Coronary artery (tissue), 2 donors: ENCODE data around the gene AUTS2.
"Not testable (repeated sequence)": the region's sequence is repeated elsewhere in the genome, so short reads cannot be mapped to it uniquely, and the experiment has no call there.

Experiments used
- DNase-seq: peaks from one replicate; pipeline ENCODE4 v3.0.0-alpha.2; 2017; ENCODE audit warnings: low spot score
- H3K27ac ChIP-seq, 2 donors: fragments of 200-600 bp; sonication (generic); one replicate each; pipeline ENCODE4 v1.5.1; 2016 to 2019
- H3K4me3 ChIP-seq: fragments of 200-600 bp; sonication (generic); 2 replicates; pipeline ENCODE4 v1.5.1; 2016; ENCODE audit warnings: mild to moderate bottlenecking, moderate library complexity
- CTCF ChIP-seq: fragments of 200-600 bp; sonication (generic); IDR thresholded peaks from one replicate; pipeline ENCODE4 v1.5.1; 2019; ENCODE audit warnings: antibody characterized with exemption

The AUTS2 gene

GRCh38 chr7:70645279-70645678 lies 1047.0 kb downstream of the AUTS2 start:
- no peak for TF ChIP-seq CTCF
- Histone ChIP-seq H3K27ac (no peak overlapping the region), H3K4me3 (no peak overlapping the region)
- no peak for DNase-seq

DNA sequence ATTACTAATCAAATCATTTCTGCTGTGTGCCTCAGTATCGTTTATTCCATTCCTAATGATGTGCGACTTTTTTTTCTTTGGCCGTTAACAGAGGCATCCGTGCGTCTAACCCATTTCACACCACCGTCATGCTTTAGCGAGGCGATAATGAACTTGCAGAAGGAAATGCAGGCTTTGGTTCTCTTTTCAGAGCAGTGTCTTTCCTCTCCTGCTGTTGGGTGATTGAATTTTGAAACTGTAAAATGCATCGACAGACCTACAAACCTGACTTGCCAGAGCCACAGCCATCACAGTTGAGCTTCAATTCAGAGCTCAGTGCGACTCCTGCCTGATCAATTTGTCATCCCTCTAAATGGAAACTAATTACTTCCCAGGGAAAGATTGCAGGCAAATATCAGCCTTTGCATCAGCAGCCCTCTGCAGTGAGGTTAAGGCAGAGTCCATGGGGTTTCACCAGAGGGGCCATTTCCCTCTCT lies 1047.6 kb downstream of the AUTS2 start:
- Histone ChIP-seq H3K4me3 (no peak overlapping the region), H3K27ac (no peak overlapping the region)
- no peak for TF ChIP-seq CTCF
- DNase-seq, result no peak

GRCh38 chr7:70646536-70647248 lies 1048.4 kb downstream of the AUTS2 start:
- no peak overlapping the region for H3K27ac ChIP-seq
- no peak for TF ChIP-seq CTCF
- DNase-seq, result no peak
- H3K4me3 ChIP-seq, result no peak overlapping the region

DNA sequence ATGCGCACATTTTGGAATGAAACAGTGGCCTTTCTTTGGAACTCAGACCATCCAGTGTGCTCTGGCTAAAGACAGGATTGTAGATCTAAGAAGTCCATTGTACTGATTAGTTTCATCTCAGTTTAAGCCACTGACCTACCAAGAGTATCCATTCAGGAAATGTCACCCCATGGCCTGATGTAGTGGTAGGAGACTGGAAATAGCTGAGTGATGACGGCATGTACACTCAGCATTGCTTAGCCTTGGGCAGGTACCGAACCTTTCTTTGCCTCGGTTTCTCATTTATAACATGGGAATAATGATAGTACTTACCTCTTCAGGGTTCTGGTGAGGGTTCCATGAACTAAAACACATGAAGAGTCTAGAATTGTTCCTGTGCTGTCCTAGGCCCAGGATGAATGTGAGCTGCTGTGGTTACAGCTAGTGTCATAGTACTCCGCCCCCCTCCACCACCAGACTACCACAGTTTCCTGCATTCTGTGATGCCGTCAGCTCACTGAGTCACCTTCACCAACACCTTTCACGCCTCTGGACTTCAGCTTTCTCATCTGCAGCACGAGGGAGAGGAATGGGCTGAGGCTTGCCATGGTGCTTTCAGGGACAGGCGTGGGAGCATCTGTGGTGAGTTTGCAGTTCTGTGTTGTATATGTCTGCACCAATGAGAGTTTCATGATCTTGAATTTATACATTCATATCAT lies 1049.7 kb downstream of the AUTS2 start:
- TF ChIP-seq CTCF, result no peak
- Histone ChIP-seq H3K4me3 (no peak overlapping the region), H3K27ac (no peak overlapping the region)
- no peak for DNase-seq

DNA sequence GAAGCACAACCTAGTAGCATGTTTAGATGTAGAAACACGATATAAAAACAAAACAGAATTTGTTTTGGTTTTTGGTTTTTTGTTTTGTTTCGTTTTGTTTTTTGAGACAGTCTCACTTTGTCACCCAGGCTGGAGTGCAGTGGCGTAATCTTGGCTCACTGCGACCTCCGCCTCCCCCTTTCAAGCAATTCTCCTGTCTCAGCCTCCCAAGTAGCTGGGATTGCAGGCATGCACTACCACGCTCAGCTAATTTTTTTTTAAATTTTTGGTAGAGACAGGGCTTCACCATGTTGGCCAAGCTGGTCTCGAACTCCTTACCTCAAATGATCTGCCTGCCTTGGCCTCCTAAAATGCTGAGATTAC lies 1050.2 kb downstream of the AUTS2 start:
- DNase-seq, H3K27ac ChIP-seq, H3K4me3 ChIP-seq: not testable (repeated sequence)

DNA sequence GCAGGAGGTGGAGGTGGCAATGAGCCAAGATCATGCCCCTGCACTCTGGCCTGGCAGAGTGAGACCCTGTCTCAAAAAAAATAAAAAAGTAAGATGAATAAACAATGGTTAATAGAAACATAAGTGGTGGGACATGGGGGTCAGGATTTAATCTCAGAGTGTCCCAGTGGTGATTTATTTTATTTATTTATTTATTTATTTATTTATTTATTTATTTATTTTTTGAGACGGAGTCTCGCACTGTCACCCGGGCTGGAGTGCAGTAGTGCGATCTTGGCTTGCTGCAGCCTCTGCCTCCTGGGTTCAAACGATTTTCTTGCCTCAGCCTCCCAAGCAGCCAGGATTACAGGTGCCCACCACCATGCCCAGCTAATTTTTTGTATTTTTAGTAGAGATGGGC lies 1051.0 kb downstream of the AUTS2 start:
- no peak overlapping the region for H3K27ac ChIP-seq
- no peak for DNase-seq
- no peak overlapping the region for H3K4me3 ChIP-seq
- no peak for TF ChIP-seq CTCF

GRCh38 chr7:70654146-70654545 lies 1055.9 kb downstream of the AUTS2 start:
- no peak overlapping the region for H3K27ac ChIP-seq
- no peak for TF ChIP-seq CTCF
- DNase-seq, result no peak

More at GRCh38 chr7:70654146-70654545, 1055.9 kb downstream of the AUTS2 start:
- no peak overlapping the region for H3K4me3 ChIP-seq
